ENCODE data around the gene PAFAH2. TPM values are rescaled to one million over a fixed set of nuclear protein-coding genes. Genes with fewer than 3 reads are reported as not detected.
"Not testable (repeated sequence)": the region's sequence is repeated elsewhere in the genome, so short reads cannot be mapped to it uniquely, and the experiment has no call there.

Gene PAFAH2
- total and polyA plus RNA-seq, 4 donors: 9.0 to 13.8 (median 10.8) TPM

GRCh38 chr1:25987951-25988350 lies 9.9 kb downstream of the PAFAH2 start:
- Histone ChIP-seq H3K9me3 (ENCODE audit: control insufficient read depth in 4 of 4, low read length in 3 of 4) (no peaks in the 10 kb centered on the region), H3K4me3 (ENCODE audit: low read depth in 1 of 3, low read length in 3 of 3) (no peak overlapping the region), H3K36me3 (ENCODE audit: control insufficient read depth in 4 of 4, insufficient read depth in 3 of 4, low read depth in 1 of 4, low read length in 3 of 4) (peaks cover 0 to 42% (median 16%) of the 10 kb centered on the region in 4 donors), H3K27me3 (ENCODE audit: control insufficient read depth in 4 of 4, insufficient read depth in 4 of 4, low read length in 3 of 4) (no peaks in the 10 kb centered on the region), H3K27ac (ENCODE audit: low read depth in 1 of 2, low read length in 2 of 2) (no peak overlapping the region), H3K9ac (ENCODE audit: low read depth in 1 of 2, low read length in 2 of 2) (no peak overlapping the region), H3K4me1 (ENCODE audit: control insufficient read depth in 4 of 4, insufficient read depth in 4 of 4, low read length in 3 of 4) (peaks cover 0 to 2% (median 0%) of the 10 kb centered on the region in 4 donors)
- TF ChIP-seq ZBTB33 (IDR thresholded peaks at IDR 0.05) (no peak), RXRA (IDR thresholded peaks at IDR 0.05) (no peak), MAX (IDR thresholded peaks at IDR 0.05) (no peak), ATF3 (IDR thresholded peaks at IDR 0.05) (no peak)
- 96% methylated on average over 2 of the region's 2 CpGs for WGBS
- DNase-seq (ENCODE audit: low spot score): no peak

- not testable (repeated sequence) for H3K27ac ChIP-seq (ENCODE audit: low read depth in 1 of 2, low read length in 2 of 2); H3K27me3 ChIP-seq (ENCODE audit: control insufficient read depth in 4 of 4, insufficient read depth in 4 of 4, low read length in 3 of 4); DNase-seq (ENCODE audit: low spot score); H3K4me1 ChIP-seq (ENCODE audit: control insufficient read depth in 4 of 4, insufficient read depth in 4 of 4, low read length in 3 of 4); H3K9me3 ChIP-seq (ENCODE audit: control insufficient read depth in 4 of 4, low read length in 3 of 4); H3K4me3 ChIP-seq (ENCODE audit: low read depth in 1 of 3, low read length in 3 of 3); H3K9ac ChIP-seq (ENCODE audit: low read depth in 1 of 2, low read length in 2 of 2)
- WGBS: 98% methylated on average over 10 of the region's 10 CpGs
- peaks cover 3 to 54% (median 24%) of the 10 kb centered on the region in 4 donors for H3K36me3 ChIP-seq (ENCODE audit: control insufficient read depth in 4 of 4, insufficient read depth in 3 of 4, low read depth in 1 of 4, low read length in 3 of 4)
Observed at GRCh38 chr1:25986773-25987172, 11.1 kb downstream of the PAFAH2 start.

- WGBS: 94% methylated on average over 3 of the region's 3 CpGs
- Histone ChIP-seq H3K27ac (ENCODE audit: low read depth in 1 of 2, low read length in 2 of 2) (no peak overlapping the region), H3K36me3 (ENCODE audit: control insufficient read depth in 4 of 4, insufficient read depth in 3 of 4, low read depth in 1 of 4, low read length in 3 of 4) (peaks cover 6 to 58% (median 26%) of the 10 kb centered on the region in 4 donors), H3K4me1 (ENCODE audit: control insufficient read depth in 4 of 4, insufficient read depth in 4 of 4, low read length in 3 of 4) (no peaks in the 10 kb centered on the region), H3K9me3 (ENCODE audit: control insufficient read depth in 4 of 4, low read length in 3 of 4) (no peaks in the 10 kb centered on the region), H3K27me3 (ENCODE audit: control insufficient read depth in 4 of 4, insufficient read depth in 4 of 4, low read length in 3 of 4) (no peaks in the 10 kb centered on the region), H3K4me3 (ENCODE audit: low read depth in 1 of 3, low read length in 3 of 3) (no peak overlapping the region), H3K9ac (ENCODE audit: low read depth in 1 of 2, low read length in 2 of 2) (no peak overlapping the region)
- no peak for TF ChIP-seq CTCF (IDR thresholded peaks at IDR 0.05; ENCODE audit: low read depth, low read length, missing input control)
- no peak for TF ChIP-seq ZBTB33 (IDR thresholded peaks at IDR 0.05)
- no peak for TF ChIP-seq YY1 (IDR thresholded peaks at IDR 0.05)
- TF ChIP-seq HNF4A (conservative IDR thresholded peaks at IDR 0.05): no peak
- no peak for TF ChIP-seq FOXA1 (IDR thresholded peaks at IDR 0.05)
- no peak for TF ChIP-seq SP1 (IDR thresholded peaks at IDR 0.05)
- no peak for TF ChIP-seq TAF1 (conservative IDR thresholded peaks at IDR 0.05)
- TF ChIP-seq REST (IDR thresholded peaks at IDR 0.05): no peak
- TF ChIP-seq EGR1 (IDR thresholded peaks at IDR 0.05; ENCODE audit: low read depth in 2 of 2): no peak
- TF ChIP-seq JUND (IDR thresholded peaks at IDR 0.05): no peak
- TF ChIP-seq RAD21 (IDR thresholded peaks at IDR 0.05): no peak
- TF ChIP-seq NR2F2 (IDR thresholded peaks at IDR 0.05): no peak
- TF ChIP-seq GABPA (IDR thresholded peaks at IDR 0.05 in 1 of 2, conservative IDR thresholded peaks at IDR 0.05 in 1 of 2): no peak
- no peak for TF ChIP-seq HNF4G (IDR thresholded peaks at IDR 0.05)
- TF ChIP-seq ATF3 (IDR thresholded peaks at IDR 0.05): no peak
- TF ChIP-seq RXRA (IDR thresholded peaks at IDR 0.05): no peak
- TF ChIP-seq FOXA2 (IDR thresholded peaks at IDR 0.05): no peak
- DNase-seq (ENCODE audit: low spot score): no peak
Observed at GRCh38 chr1:25985670-25986069, 12.2 kb downstream of the PAFAH2 start.

Data from liver (tissue), 9 donors.